ENCODE measurements around the gene MYLK.

GRCh38 chr3:123652342-123652984 lies 231.7 kb downstream of the MYLK start:
- TF ChIP-seq POLR2AphosphoS5 (IDR thresholded peaks at IDR 0.05; ENCODE audit: low read depth, low read length) = no peak
- TF ChIP-seq REST (IDR thresholded peaks at IDR 0.05; ENCODE audit: insufficient read depth in 1 of 2, low read depth in 2 of 2, low read length in 2 of 2) = peak; percentile 75 to 89
- TF ChIP-seq TAF1 (IDR thresholded peaks at IDR 0.05; ENCODE audit: borderline replicate concordance, insufficient read depth, low read length) = no peak
- no peak for TF ChIP-seq SIN3A (IDR thresholded peaks at IDR 0.05; ENCODE audit: borderline replicate concordance, insufficient read depth, low read length)
- no peak for TF ChIP-seq FOXP2 (optimal IDR thresholded peaks at IDR 0.05; ENCODE audit: borderline replicate concordance, extremely low read depth, extremely low read length, insufficient read depth)

All from PFSK-1 (cell line).